ES-I3 (cell line): ENCODE data around the gene SPEG.

Experiments
- H3K36me3 ChIP-seq: 2 replicates; pipeline ENCODE4 v1.6.1; 2013; ENCODE audit warnings: mild to moderate bottlenecking, low read length, control low read depth, moderate library complexity; ENCODE audit not compliant: insufficient read depth
- H3K4me1 ChIP-seq: 2 replicates; pipeline ENCODE4 v1.6.1; 2013; ENCODE audit warnings: mild to moderate bottlenecking, control low read depth, low read length; ENCODE audit not compliant: insufficient read depth
- H3K9ac ChIP-seq: 2 replicates; pipeline ENCODE4 v1.6.1; 2013; ENCODE audit warnings: low read depth, mild to moderate bottlenecking, low read length, moderate library complexity
- H3K9me3 ChIP-seq: 2 replicates; pipeline ENCODE4 v1.6.1; 2013; ENCODE audit warnings: mild to moderate bottlenecking, low read length, moderate library complexity; ENCODE audit not compliant: control insufficient read depth, insufficient read depth

SPEG gene

GRCh38 chr2:219474285-219475060 lies 39.8 kb downstream of the SPEG start:
- H3K9ac ChIP-seq: no peak overlapping the region
- 0 out of 2 replicates have a peak, but pooled peaks cover 2% of the 10 kb centered on the region for H3K36me3 ChIP-seq
- peaks cover 13% of the 10 kb centered on the region for H3K4me1 ChIP-seq
- no peaks in the 10 kb centered on the region for H3K9me3 ChIP-seq

GRCh38 chr2:219475278-219475677 lies 40.6 kb downstream of the SPEG start:
- Histone ChIP-seq H3K9me3 (no peaks in the 10 kb centered on the region), H3K4me1 (peaks cover 13% of the 10 kb centered on the region), H3K36me3 (no peaks in the 10 kb centered on the region), H3K9ac (no peak overlapping the region)

- H3K36me3 ChIP-seq: no peaks in the 10 kb centered on the region
- no peaks in the 10 kb centered on the region for H3K9me3 ChIP-seq
- H3K4me1 ChIP-seq: peaks cover 13% of the 10 kb centered on the region
- peak overlapping the region; percentile 60 for H3K9ac ChIP-seq
Measured at GRCh38 chr2:219475697-219476651, 41.3 kb downstream of the SPEG start.

GRCh38 chr2:219476652-219477151 lies 42.1 kb downstream of the SPEG start:
- Histone ChIP-seq H3K9ac (peak overlapping the region; percentile 60), H3K4me1 (peaks cover 13% of the 10 kb centered on the region), H3K36me3 (no peaks in the 10 kb centered on the region), H3K9me3 (no peaks in the 10 kb centered on the region)

- no peaks in the 10 kb centered on the region for H3K9me3 ChIP-seq
- H3K4me1 ChIP-seq: peaks cover 13% of the 10 kb centered on the region
- no peaks in the 10 kb centered on the region for H3K36me3 ChIP-seq
- no peak overlapping the region for H3K9ac ChIP-seq
Measured at GRCh38 chr2:219477179-219477578, 42.5 kb downstream of the SPEG start.

GRCh38 chr2:219477815-219478214 lies 43.2 kb downstream of the SPEG start:
- Histone ChIP-seq H3K4me1 (peaks cover 13% of the 10 kb centered on the region), H3K9me3 (no peaks in the 10 kb centered on the region), H3K9ac (no peak overlapping the region), H3K36me3 (no peaks in the 10 kb centered on the region)

- no peaks in the 10 kb centered on the region for H3K36me3 ChIP-seq
- peaks cover 15% of the 10 kb centered on the region for H3K4me1 ChIP-seq
- H3K9ac ChIP-seq: no peak overlapping the region
- no peaks in the 10 kb centered on the region for H3K9me3 ChIP-seq
Measured at GRCh38 chr2:219478916-219479315, 44.3 kb downstream of the SPEG start.

GRCh38 chr2:219480004-219480403 lies 45.4 kb downstream of the SPEG start:
- no peak overlapping the region for H3K9ac ChIP-seq
- no peaks in the 10 kb centered on the region for H3K9me3 ChIP-seq
- no peaks in the 10 kb centered on the region for H3K36me3 ChIP-seq
- peaks cover 17% of the 10 kb centered on the region for H3K4me1 ChIP-seq

GRCh38 chr2:219482674-219483405 lies 48.2 kb downstream of the SPEG start:
- Histone ChIP-seq H3K9ac (no peak overlapping the region), H3K36me3 (no peaks in the 10 kb centered on the region), H3K4me1 (peaks cover 26% of the 10 kb centered on the region), H3K9me3 (no peaks in the 10 kb centered on the region)

- H3K4me1 ChIP-seq: peaks cover 26% of the 10 kb centered on the region
- no peaks in the 10 kb centered on the region for H3K9me3 ChIP-seq
- H3K9ac ChIP-seq: peak overlapping the region; percentile 49; the same call in 1 of the 2 replicates
- H3K36me3 ChIP-seq: no peaks in the 10 kb centered on the region
Measured at GRCh38 chr2:219483451-219484342, 49.1 kb downstream of the SPEG start.

GRCh38 chr2:219484343-219485200 lies 49.9 kb downstream of the SPEG start:
- Histone ChIP-seq H3K9me3 (no peaks in the 10 kb centered on the region), H3K36me3 (no peaks in the 10 kb centered on the region), H3K4me1 (peaks cover 26% of the 10 kb centered on the region), H3K9ac (peak overlapping the region; percentile 49; the same call in 1 of the 2 replicates)

GRCh38 chr2:219485201-219485580 lies 50.5 kb downstream of the SPEG start:
- Histone ChIP-seq H3K9ac (peak overlapping the region; percentile 49), H3K4me1 (peaks cover 26% of the 10 kb centered on the region), H3K36me3 (no peaks in the 10 kb centered on the region), H3K9me3 (no peaks in the 10 kb centered on the region)
